ENCODE results near the gene SUSD3.

The SUSD3 gene

GRCh38 chr9:93053781-93054331 is 4.6 kb upstream of the SUSD3 start:
- no peak for DNase-seq

- DNase-seq: no peak
Observed at GRCh38 chr9:93054758-93055704, 3.5 kb upstream of the SUSD3 start.

DNA sequence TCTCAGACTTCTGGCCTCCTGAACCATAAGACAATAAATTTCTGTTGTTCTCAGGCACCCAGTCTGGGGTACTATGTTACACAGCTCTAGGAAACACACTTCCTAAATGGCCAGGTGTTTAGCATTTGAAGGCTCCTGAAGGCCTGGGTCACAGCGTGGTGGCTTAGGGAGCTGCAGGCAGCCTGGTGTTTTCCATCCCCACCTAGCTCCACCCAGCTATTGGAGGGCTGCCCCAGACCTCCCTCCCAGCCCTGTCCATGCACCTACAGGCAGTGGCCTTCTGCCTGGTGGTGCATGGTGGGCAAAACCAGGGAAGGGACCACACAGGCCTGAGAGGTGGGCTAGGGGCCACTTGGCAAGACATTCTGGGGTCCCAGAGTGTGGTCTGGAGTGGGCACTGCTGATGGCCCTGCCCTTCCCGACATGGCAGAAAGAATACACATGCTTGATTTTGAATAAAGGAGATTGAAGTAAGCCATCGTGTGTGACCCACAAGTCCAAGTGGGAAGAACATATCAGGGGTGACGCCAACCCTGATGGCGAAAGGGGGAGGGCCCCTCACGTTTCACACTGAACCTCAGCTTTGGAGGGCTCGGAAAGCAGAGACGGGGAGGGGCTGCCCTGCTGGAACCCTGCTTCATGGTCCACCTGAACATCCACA is 1.3 kb upstream of the SUSD3 start:
- no peak for DNase-seq

GRCh38 chr9:93057703-93058354 is 672 bp upstream of the SUSD3 start:
- DNase-seq: no peak

- peak; percentile 30 for DNase-seq
Observed at GRCh38 chr9:93059011-93059714, 662 bp downstream of the SUSD3 start.

GRCh38 chr9:93059715-93060578 is 1.4 kb downstream of the SUSD3 start:
- DNase-seq: no peak

- no peak for DNase-seq
Observed at GRCh38 chr9:93060746-93061259, 2.3 kb downstream of the SUSD3 start.

- no peak for DNase-seq
Observed at GRCh38 chr9:93061260-93061751, 2.8 kb downstream of the SUSD3 start.

DNA sequence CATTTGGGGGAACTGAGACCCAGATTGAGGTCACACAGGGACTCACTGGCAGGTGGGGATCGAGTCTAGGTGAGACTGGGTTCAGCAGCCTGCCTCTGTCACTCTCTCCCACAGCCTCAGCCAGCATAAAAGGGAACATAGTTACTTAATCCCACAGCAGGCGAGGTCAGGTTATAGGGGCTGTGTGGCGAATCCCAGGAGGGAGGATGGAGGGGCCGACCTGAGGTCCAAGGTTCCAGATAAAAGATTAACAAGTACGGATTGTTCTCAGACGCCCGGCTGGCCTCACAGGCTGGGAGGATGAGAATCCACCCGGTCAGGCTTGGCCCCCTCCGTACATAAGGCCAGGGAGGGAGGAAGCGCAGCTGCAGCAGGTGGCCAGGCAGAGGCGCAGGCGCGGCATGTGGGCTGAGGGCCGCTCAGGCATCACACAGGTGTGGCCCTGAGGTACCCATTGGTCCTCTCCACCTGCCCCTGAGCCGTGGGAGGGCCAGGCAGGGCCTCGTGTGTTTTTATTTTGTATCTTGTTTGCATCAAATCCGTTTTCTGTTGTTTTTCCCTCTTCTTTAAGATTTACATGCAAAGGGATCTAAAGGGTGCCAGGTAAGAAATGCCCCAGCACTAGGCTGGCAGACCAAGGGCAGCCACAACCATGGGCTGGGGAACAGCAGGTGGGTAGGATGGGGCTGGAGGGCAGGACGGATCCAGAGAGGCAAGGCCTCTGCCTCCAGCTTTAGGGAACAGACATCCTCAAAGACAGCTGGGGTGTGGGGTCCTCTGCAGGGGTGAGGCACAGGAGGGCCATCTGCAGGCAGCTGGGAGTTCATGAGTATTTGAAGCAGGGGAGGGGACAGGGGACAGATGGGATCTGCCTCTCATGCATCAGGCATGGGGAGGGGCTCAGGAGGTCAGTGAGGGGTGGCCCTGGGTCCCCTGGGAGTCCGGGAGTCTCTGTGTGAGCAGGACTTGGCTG is 3.6 kb downstream of the SUSD3 start:
- no peak for DNase-seq

DNA sequence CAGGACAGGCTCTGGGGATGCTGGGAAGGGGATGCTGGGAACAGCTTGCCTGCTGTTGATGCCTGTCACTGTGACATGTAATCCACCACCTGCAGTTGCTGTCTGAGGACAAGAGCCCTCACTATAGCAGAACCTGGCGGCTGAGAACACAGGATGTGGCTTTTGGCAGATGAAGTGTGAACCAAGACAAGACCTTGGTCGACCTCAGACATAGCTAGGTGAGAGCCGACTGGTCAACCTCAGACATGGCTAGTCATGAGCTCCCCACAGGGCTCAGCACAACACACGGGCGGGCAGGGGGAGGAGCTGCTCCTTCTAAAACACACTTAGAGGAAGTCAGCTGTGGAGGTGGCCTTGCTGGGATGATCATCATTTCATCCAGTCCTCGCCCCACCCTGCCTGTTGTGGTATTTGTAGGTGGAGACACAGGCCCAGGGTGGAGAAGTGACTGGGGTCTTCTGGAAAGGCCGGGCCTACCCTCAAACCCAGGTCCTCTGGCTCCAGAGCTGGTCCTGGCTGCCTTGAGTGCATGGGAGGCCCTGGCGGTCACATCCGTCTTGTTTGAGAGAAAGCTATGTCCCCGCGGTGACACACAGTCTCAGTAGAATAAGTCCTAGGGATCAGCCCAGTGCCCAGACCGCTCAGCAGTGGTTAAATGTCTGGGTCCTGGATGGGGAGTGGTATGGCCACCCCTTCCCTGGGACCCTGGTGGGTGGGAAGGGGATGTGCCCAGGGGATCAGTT is 6.1 kb downstream of the SUSD3 start:
- peak; percentile 89 for DNase-seq

GRCh38 chr9:93065135-93065720 is 6.7 kb downstream of the SUSD3 start:
- DNase-seq: no peak

- no peak for DNase-seq
Observed at GRCh38 chr9:93066978-93067603, 8.6 kb downstream of the SUSD3 start.

- DNase-seq: no peak
Observed at GRCh38 chr9:93068956-93069355, 10.5 kb downstream of the SUSD3 start.

GRCh38 chr9:93071464-93071863 is 13.0 kb downstream of the SUSD3 start:
- no peak for DNase-seq

DNA sequence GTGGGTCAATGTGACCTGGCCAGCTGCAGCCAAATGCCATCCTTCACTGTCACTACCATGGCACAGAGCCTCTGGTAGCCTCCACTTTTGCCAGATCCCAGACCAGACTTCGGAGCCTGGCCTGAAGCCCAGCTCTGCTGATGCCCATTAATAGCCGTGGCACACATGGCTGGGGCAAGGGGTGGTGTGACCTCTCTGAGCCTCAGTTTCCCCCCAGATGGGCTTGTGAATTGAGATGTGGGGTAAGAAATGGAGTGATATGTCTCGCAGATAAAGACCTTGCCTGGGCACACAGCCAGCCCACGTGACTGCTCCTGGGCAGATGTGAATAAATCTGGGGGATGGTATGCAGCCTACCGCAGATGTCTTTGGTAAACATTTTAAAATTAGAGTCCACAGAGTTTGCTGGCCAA is 13.9 kb downstream of the SUSD3 start:
- DNase-seq: no peak

DNA sequence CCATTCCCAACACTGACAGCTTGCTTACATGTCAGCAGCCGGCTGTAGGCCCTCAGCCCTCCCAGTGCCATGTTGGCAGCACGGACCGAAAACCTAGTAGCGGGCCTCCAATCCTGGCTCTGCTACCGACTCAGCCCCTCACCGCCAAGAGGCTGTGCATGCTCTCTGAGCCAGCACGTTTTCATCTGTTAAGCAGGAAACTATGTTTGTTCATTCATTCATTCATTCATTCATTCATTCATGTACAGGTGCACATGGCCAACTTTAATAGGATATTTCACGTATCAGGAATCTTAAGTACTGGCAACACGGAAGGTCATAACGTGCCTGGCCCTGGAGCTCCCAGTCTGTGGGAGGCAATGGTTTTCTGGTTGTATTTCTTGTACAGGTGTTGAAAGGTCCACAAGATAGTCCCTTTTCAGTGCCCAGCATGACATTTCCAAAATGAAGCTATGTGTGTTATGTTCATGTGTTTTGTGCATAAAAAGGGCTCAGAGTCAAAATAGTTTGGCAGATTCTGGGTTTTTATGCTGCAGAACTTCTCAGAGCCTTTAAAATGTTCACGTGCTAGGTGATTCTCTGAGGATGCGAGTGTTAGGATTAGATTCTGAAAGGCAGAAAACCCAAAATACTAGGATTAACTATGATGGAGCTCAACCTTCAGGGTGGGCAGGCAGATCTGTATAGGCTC is 17.7 kb downstream of the SUSD3 start:
- DNase-seq: no peak

DNA sequence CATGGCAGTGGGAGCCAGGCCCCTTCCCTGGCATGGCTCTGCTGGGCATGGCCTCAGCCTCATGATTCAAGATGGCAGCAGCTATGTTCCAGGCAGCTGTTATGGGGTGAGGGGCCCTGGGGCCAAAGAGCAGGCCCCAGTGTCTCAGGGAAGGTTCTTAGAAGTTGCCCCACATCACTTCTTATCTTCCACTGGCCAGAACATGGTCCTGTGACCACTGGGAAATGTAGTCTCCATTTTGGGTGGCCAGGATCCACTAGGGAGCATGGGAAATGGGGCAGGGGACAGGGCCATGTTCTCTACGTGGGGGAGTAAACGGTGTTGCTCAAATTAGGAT is 18.3 kb downstream of the SUSD3 start:
- DNase-seq: no peak

DNA sequence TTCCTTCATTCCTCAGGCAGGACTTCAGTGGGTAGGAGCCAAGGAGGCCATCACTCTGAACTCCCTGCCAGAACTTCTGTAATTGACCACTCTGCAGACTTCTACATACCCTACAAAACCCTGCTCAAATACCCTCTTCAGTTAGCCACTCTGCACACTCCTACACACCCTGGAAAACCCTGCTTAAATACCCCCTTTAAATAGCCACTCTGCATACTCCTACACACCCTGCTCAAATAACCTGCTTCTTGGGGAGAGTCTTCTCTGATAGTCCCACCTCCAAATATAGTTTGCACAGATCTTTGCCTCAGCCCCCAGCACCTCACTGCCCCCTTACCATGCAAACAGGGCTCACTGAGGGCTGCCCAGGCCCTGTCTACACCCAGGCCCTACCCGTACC is 18.9 kb downstream of the SUSD3 start:
- no peak for DNase-seq

Measured in KG1 (cell line).